AG09309 (cell line): Measurements from ENCODE around the gene AJAP1.
A peak's percentile ranks its signal among the peaks of the same experiment; 100 is the strongest.

ENCODE experiments used
- DNase-seq: peaks from one replicate; pipeline ENCODE4 v3.0.0-alpha.2; 2010; ENCODE audit warnings: low read depth
- H3K4me3 ChIP-seq: 2 replicates; pipeline ENCODE4 v1.5.1; 2011; ENCODE audit warnings: mild to moderate bottlenecking, low read depth, low read length, moderate library complexity; ENCODE audit not compliant: control insufficient read depth
- CTCF ChIP-seq: IDR thresholded peaks from 2 replicates; pipeline ENCODE4 v1.5.1; 2011; ENCODE audit warnings: mild to moderate bottlenecking, low read depth, low read length, inconsistent platforms; ENCODE audit not compliant: insufficient read depth, control insufficient read depth; ENCODE audit errors: missing control alignments

Gene AJAP1

GRCh38 chr1:4650481-4650880 lies 3.9 kb upstream of the AJAP1 start:
- H3K4me3 ChIP-seq: no peak overlapping the region
- no peak for TF ChIP-seq CTCF
- DNase-seq: no peak

- H3K4me3 ChIP-seq: no peak overlapping the region
- DNase-seq: no peak
- no peak for TF ChIP-seq CTCF
These were observed 3.4 kb upstream of the AJAP1 start for GRCh38 chr1:4650981-4651380.

GRCh38 chr1:4652631-4653327 lies 1.6 kb upstream of the AJAP1 start:
- TF ChIP-seq CTCF: peak; percentile 92
- no peak overlapping the region for H3K4me3 ChIP-seq
- DNase-seq: no peak

- TF ChIP-seq CTCF: no peak
- H3K4me3 ChIP-seq: no peak overlapping the region
- DNase-seq: no peak
These were observed 1.1 kb upstream of the AJAP1 start for GRCh38 chr1:4653328-4653660.

- no peak overlapping the region for H3K4me3 ChIP-seq
- no peak for TF ChIP-seq CTCF
- no peak for DNase-seq
These were observed 610 bp downstream of the AJAP1 start for GRCh38 chr1:4654764-4655673.

- no peak overlapping the region; the same call in 1 of the 2 replicates for H3K4me3 ChIP-seq
- no peak for DNase-seq
- peak; percentile 50 for TF ChIP-seq CTCF
These were observed 1.5 kb downstream of the AJAP1 start for GRCh38 chr1:4655674-4656532.
